GM18951 (cell line): ENCODE results near the gene BZW1.

Experiments
- POLR2A ChIP-seq: IDR thresholded peaks from 4 replicates; pipeline ENCODE4 v1.6.1; 2011; ENCODE audit warnings: mild to moderate bottlenecking; ENCODE audit not compliant: insufficient read length, insufficient read depth; ENCODE audit errors: extremely low read depth
- in situ Hi-C: fragments of 300-500 bp; cut with MboI; formaldehyde crosslinking; loops from one replicate; pipeline ENCODE4 v1.12.0; 2022; ENCODE audit warnings: low sequenced_read_pairs, mixed read lengths, inconsistent platforms; ENCODE audit not compliant: unreplicated experiment

BZW1 gene

GRCh38 chr2:200828572-200829257 lies 17.0 kb downstream of the BZW1 start:
- no peak for TF ChIP-seq POLR2A
- in situ Hi-C loops = no loop called here

GRCh38 chr2:200829258-200829655 lies 17.5 kb downstream of the BZW1 start:
- TF ChIP-seq POLR2A = no peak
- in situ Hi-C loops = no loop called here

GRCh38 chr2:200834701-200835100 lies 23.0 kb downstream of the BZW1 start:
- in situ Hi-C loops = no loop called here
- TF ChIP-seq POLR2A = no peak

GRCh38 chr2:200839513-200839912 lies 27.8 kb downstream of the BZW1 start:
- in situ Hi-C loops = no loop called here
- no peak for TF ChIP-seq POLR2A

- in situ Hi-C loops = no loop called here
- TF ChIP-seq POLR2A = no peak
Measured at GRCh38 chr2:200843993-200844948, 32.6 kb downstream of the BZW1 start.

GRCh38 chr2:200845194-200845593 lies 33.5 kb downstream of the BZW1 start:
- TF ChIP-seq POLR2A = no peak
- in situ Hi-C loops = no loop called here

- TF ChIP-seq POLR2A = no peak
- in situ Hi-C loops = no loop called here
Measured at GRCh38 chr2:200845669-200846325, 34.1 kb downstream of the BZW1 start.

- in situ Hi-C loops = no loop called here
- no peak for TF ChIP-seq POLR2A
Measured at GRCh38 chr2:200847269-200847668, 35.6 kb downstream of the BZW1 start.

GRCh38 chr2:200847939-200848338 lies 36.2 kb downstream of the BZW1 start:
- in situ Hi-C loops = no loop called here
- TF ChIP-seq POLR2A = no peak

- in situ Hi-C loops = no loop called here
- TF ChIP-seq POLR2A = no peak
Measured at GRCh38 chr2:200850512-200851256, 39.0 kb downstream of the BZW1 start.

- in situ Hi-C loops = no loop called here
- no peak for TF ChIP-seq POLR2A
Measured at GRCh38 chr2:200851398-200852248, 39.9 kb downstream of the BZW1 start.

GRCh38 chr2:200852605-200853004 lies 40.9 kb downstream of the BZW1 start:
- TF ChIP-seq POLR2A = no peak
- in situ Hi-C loops = no loop called here
